Measurements from ENCODE around the gene GET4. TPM values are rescaled to one million over a fixed set of nuclear protein-coding genes. Genes with fewer than 3 reads are reported as not detected.

The GET4 gene
- total RNA-seq, 1 experiment from 2014 or later, result 90.9 TPM

- no peaks in the 10 kb centered on the region for H3K9me3 ChIP-seq (ENCODE audit: control insufficient read depth, insufficient read depth, low read depth, low read length)
- H3K4me3 ChIP-seq (ENCODE audit: low read depth in 2 of 2, low read length in 2 of 2), result no peak overlapping the region
- intact Hi-C loops (cut with micrococcal nuclease; ENCODE audit: unreplicated experiment), result no loop called here
- ChIA-PET CTCF (no interaction called here), POLR2A (no interaction called here)
- peaks cover 6% of the 10 kb centered on the region for H3K36me3 ChIP-seq (ENCODE audit: control insufficient read depth, insufficient read depth, low read length)
- no peaks in the 10 kb centered on the region for H3K27me3 ChIP-seq (ENCODE audit: control insufficient read depth, insufficient read depth, low read length)
- DNase-seq (ENCODE audit: low read depth, low spot score), result no peak
- in situ Hi-C loops (cut with HindIII; ENCODE audit: low pct_unique_long_range_greater_than_20kb, low sequenced_read_pairs), result no loop called here
- no TSS peak for BruUV-seq (replicated peaks)
- no peak for TF ChIP-seq REST (IDR thresholded peaks at IDR 0.05; ENCODE audit: insufficient read depth in 1 of 2, low read depth in 2 of 2, low read length in 1 of 2)
- no peak for TF ChIP-seq SIN3A (IDR thresholded peaks at IDR 0.05; ENCODE audit: borderline replicate concordance, insufficient read depth, low read depth, low read length)
- no peak overlapping the region for H3K27ac ChIP-seq (ENCODE audit: low read length)
- no peaks in the 10 kb centered on the region for H3K4me1 ChIP-seq (ENCODE audit: control insufficient read depth, insufficient read depth, low read length)
- no peak for ATAC-seq
Observed at GRCh38 chr7:849145-849544, 27.2 kb upstream of the GET4 start.

GRCh38 chr7:849781-850180, 26.6 kb upstream of the GET4 start:
- Histone ChIP-seq H3K9me3 (ENCODE audit: control insufficient read depth, insufficient read depth, low read depth, low read length) (no peaks in the 10 kb centered on the region), H3K4me3 (ENCODE audit: low read depth in 2 of 2, low read length in 2 of 2) (no peak overlapping the region), H3K27ac (ENCODE audit: low read length) (no peak overlapping the region), H3K27me3 (ENCODE audit: control insufficient read depth, insufficient read depth, low read length) (no peaks in the 10 kb centered on the region), H3K4me1 (ENCODE audit: control insufficient read depth, insufficient read depth, low read length) (no peaks in the 10 kb centered on the region), H3K36me3 (ENCODE audit: control insufficient read depth, insufficient read depth, low read length) (peaks cover 6% of the 10 kb centered on the region)
- BruUV-seq (replicated peaks), result no TSS peak
- no peak for ATAC-seq
- intact Hi-C loops (cut with micrococcal nuclease; ENCODE audit: unreplicated experiment) (no loop called here), in situ Hi-C loops (cut with HindIII; ENCODE audit: low pct_unique_long_range_greater_than_20kb, low sequenced_read_pairs) (no loop called here)
- CTCF ChIA-PET, result no interaction called here
- TF ChIP-seq TCF7L2 (IDR thresholded peaks at IDR 0.05; ENCODE audit: low read depth, low read length) (no peak), POLR2AphosphoS5 (IDR thresholded peaks at IDR 0.05; ENCODE audit: low read depth, low read length) (no peak), SIN3A (IDR thresholded peaks at IDR 0.05; ENCODE audit: borderline replicate concordance, insufficient read depth, low read depth, low read length) (no peak), REST (IDR thresholded peaks at IDR 0.05; ENCODE audit: insufficient read depth in 1 of 2, low read depth in 2 of 2, low read length in 1 of 2) (no peak)
- TF ChIP-seq, protein P1, sequence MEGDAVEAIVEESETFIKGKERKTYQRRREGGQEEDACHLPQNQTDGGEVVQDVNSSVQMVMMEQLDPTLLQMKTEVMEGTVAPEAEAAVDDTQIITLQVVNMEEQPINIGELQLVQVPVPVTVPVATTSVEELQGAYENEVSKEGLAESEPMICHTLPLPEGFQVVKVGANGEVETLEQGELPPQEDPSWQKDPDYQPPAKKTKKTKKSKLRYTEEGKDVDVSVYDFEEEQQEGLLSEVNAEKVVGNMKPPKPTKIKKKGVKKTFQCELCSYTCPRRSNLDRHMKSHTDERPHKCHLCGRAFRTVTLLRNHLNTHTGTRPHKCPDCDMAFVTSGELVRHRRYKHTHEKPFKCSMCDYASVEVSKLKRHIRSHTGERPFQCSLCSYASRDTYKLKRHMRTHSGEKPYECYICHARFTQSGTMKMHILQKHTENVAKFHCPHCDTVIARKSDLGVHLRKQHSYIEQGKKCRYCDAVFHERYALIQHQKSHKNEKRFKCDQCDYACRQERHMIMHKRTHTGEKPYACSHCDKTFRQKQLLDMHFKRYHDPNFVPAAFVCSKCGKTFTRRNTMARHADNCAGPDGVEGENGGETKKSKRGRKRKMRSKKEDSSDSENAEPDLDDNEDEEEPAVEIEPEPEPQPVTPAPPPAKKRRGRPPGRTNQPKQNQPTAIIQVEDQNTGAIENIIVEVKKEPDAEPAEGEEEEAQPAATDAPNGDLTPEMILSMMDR (IDR thresholded peaks at IDR 0.05), result no peak
- POLR2A ChIA-PET, result no interaction called here
- DNase-seq (ENCODE audit: low read depth, low spot score), result no peak

Data from Panc1 (cell line).